Measurements from ENCODE around the gene VASH1.

VASH1 gene

DNA sequence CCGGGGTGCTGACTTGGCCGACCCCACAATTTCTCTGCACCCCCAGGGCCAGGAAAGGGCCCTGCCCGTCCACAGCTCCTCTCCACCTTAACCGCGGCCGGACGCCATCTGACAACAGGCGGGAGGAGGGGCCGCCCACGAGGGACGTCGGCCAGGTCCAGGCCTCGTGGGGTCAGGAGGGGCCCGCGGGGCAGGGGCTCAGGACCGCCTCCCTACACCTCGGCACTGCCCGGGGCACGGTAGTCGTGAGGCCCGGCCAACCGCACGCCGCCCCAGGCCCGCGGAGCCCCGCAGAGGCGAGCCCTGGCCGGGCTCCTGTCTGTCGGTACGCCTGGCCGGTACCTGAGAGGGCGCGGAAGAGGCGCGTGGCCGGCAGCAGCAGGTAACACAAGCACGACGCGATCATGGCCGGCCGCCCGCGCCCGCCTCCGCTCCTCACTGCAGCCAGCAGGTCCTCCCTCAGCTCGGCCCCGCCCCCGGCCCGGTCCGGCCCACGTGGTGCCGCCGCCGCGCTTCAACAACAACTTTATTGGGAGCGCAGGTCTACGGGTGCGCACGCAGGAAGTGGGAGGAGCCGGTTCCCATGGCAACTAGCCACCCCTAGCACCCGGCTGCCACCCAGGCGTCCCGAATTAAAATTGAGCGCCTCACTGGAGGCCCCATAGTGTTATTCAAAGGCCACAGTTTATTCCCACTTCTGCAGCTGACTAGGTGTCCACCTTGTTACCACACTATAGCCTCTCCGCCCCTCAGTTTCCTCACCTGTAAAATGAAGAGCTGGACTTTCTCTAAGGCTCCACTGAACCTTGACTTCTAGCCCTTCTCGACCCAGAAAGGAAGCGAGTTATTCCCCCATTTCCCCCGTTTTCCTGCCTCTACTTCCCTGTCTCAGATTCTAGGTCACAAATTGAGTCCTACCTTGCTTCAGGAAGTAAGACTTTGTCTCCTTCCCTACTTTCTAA is 51.4 kb downstream of the VASH1 start, which contains the start of gene ANGEL1:
ANGEL1 (minus strand) TSS at position 461 of the 962 bp plus-strand sequence; CDS start at position 406, 55 bp downstream.
- Histone ChIP-seq H3K79me2 (ENCODE audit: insufficient read depth, low read length) (peaks cover 6% of the 10 kb centered on the region; the same call in 1 of the 2 replicates), H3K27me3 (ENCODE audit: insufficient read depth, low read length, poor library complexity, severe bottlenecking) (peaks cover 1% of the 10 kb centered on the region), H4K20me1 (ENCODE audit: insufficient read depth, low read length, poor library complexity, severe bottlenecking) (no peaks in the 10 kb centered on the region), H3K9me3 (ENCODE audit: insufficient read depth, low read depth, low read length) (no peaks in the 10 kb centered on the region), H3K36me3 (ENCODE audit: insufficient read depth, low read length) (no peaks in the 10 kb centered on the region), H3F3A (ENCODE audit: low read depth) (no peaks in the 10 kb centered on the region), H3K9ac (ENCODE audit: low read depth, low read length, poor library complexity, severe bottlenecking) (peak within 1 kb of the TSS; percentile 75), H3K9me2 (replicated peaks; ENCODE audit: low read depth, low read length) (no peaks in the 10 kb centered on the region), H3K4me1 (ENCODE audit: insufficient read depth, low read length, poor library complexity, severe bottlenecking) (peaks cover 15% of the 10 kb centered on the region), H3K4me3 (ENCODE audit: low read length, poor library complexity, severe bottlenecking) (peak within 1 kb of the TSS; percentile 75), H2AFZ (ENCODE audit: low read length) (peak within 1 kb of the TSS; percentile 94), H3K4me2 (ENCODE audit: low read depth, low read length, poor library complexity, severe bottlenecking) (peak within 1 kb of the TSS; percentile 84)
- TF ChIP-seq, protein P1, sequence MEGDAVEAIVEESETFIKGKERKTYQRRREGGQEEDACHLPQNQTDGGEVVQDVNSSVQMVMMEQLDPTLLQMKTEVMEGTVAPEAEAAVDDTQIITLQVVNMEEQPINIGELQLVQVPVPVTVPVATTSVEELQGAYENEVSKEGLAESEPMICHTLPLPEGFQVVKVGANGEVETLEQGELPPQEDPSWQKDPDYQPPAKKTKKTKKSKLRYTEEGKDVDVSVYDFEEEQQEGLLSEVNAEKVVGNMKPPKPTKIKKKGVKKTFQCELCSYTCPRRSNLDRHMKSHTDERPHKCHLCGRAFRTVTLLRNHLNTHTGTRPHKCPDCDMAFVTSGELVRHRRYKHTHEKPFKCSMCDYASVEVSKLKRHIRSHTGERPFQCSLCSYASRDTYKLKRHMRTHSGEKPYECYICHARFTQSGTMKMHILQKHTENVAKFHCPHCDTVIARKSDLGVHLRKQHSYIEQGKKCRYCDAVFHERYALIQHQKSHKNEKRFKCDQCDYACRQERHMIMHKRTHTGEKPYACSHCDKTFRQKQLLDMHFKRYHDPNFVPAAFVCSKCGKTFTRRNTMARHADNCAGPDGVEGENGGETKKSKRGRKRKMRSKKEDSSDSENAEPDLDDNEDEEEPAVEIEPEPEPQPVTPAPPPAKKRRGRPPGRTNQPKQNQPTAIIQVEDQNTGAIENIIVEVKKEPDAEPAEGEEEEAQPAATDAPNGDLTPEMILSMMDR (conservative IDR thresholded peaks at IDR 0.05; ENCODE audit: low read length) = no peak
- TF ChIP-seq EZH2phosphoT487 (IDR thresholded peaks at IDR 0.05; ENCODE audit: borderline replicate concordance) = no peak

GRCh38 chr14:76814726-76815645 is 53.7 kb downstream of the VASH1 start:
- H3K36me3 ChIP-seq (ENCODE audit: insufficient read depth, low read length) = no peaks in the 10 kb centered on the region
- H4K20me1 ChIP-seq (ENCODE audit: insufficient read depth, low read length, poor library complexity, severe bottlenecking) = no peaks in the 10 kb centered on the region
- H3K9ac ChIP-seq (ENCODE audit: low read depth, low read length, poor library complexity, severe bottlenecking) = no peak overlapping the region
- H3K4me3 ChIP-seq (ENCODE audit: low read length, poor library complexity, severe bottlenecking) = no peak overlapping the region
- H3K4me1 ChIP-seq (ENCODE audit: insufficient read depth, low read length, poor library complexity, severe bottlenecking) = peaks cover 15% of the 10 kb centered on the region
- H3K79me2 ChIP-seq (ENCODE audit: insufficient read depth, low read length) = peaks cover 6% of the 10 kb centered on the region; the same call in 1 of the 2 replicates
- peaks cover 7% of the 10 kb centered on the region for H3K27me3 ChIP-seq (ENCODE audit: insufficient read depth, low read length, poor library complexity, severe bottlenecking)
- H3K4me2 ChIP-seq (ENCODE audit: low read depth, low read length, poor library complexity, severe bottlenecking) = no peak overlapping the region
- H3F3A ChIP-seq (ENCODE audit: low read depth) = no peaks in the 10 kb centered on the region
- no peak overlapping the region for H2AFZ ChIP-seq (ENCODE audit: low read length)
- TF ChIP-seq, protein P1 (conservative IDR thresholded peaks at IDR 0.05; ENCODE audit: low read length) = no peak
- TF ChIP-seq EZH2phosphoT487 (IDR thresholded peaks at IDR 0.05; ENCODE audit: borderline replicate concordance) = no peak
- H3K9me2 ChIP-seq (replicated peaks; ENCODE audit: low read depth, low read length) = no peaks in the 10 kb centered on the region
- H3K9me3 ChIP-seq (ENCODE audit: insufficient read depth, low read depth, low read length) = no peaks in the 10 kb centered on the region

DNA sequence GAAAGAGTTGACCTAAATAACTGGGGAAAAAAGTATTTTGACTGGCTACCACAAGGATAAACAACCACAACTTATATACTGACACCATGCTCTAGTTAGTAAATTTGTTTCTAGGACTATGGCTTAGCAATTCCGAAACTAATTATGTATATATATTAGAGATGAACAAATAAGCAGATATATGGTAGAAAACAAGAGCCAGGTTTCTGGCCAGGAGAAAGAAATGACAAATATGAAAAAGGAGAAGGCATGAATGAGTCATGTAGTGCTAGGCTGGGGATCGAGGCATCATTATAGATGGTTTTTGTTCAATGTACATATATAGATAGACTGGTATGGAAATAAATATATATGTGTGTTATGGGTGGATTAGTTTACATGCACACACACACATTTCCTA is 59.4 kb downstream of the VASH1 start:
- H3K79me2 ChIP-seq (ENCODE audit: insufficient read depth, low read length) = no peaks in the 10 kb centered on the region
- no peaks in the 10 kb centered on the region for H3F3A ChIP-seq (ENCODE audit: low read depth)
- H3K9me3 ChIP-seq (ENCODE audit: insufficient read depth, low read depth, low read length) = no peaks in the 10 kb centered on the region
- no peak overlapping the region for H3K4me2 ChIP-seq (ENCODE audit: low read depth, low read length, poor library complexity, severe bottlenecking)
- H3K9ac ChIP-seq (ENCODE audit: low read depth, low read length, poor library complexity, severe bottlenecking) = no peak overlapping the region
- H3K9me2 ChIP-seq (replicated peaks; ENCODE audit: low read depth, low read length) = no peaks in the 10 kb centered on the region
- no peak overlapping the region for H2AFZ ChIP-seq (ENCODE audit: low read length)
- no peak overlapping the region for H3K4me3 ChIP-seq (ENCODE audit: low read length, poor library complexity, severe bottlenecking)
- H3K27me3 ChIP-seq (ENCODE audit: insufficient read depth, low read length, poor library complexity, severe bottlenecking) = peaks cover 13% of the 10 kb centered on the region
- no peaks in the 10 kb centered on the region for H4K20me1 ChIP-seq (ENCODE audit: insufficient read depth, low read length, poor library complexity, severe bottlenecking)
- TF ChIP-seq, protein P1 (conservative IDR thresholded peaks at IDR 0.05; ENCODE audit: low read length) = no peak
- TF ChIP-seq EZH2phosphoT487 (IDR thresholded peaks at IDR 0.05; ENCODE audit: borderline replicate concordance) = no peak
- no peaks in the 10 kb centered on the region for H3K4me1 ChIP-seq (ENCODE audit: insufficient read depth, low read length, poor library complexity, severe bottlenecking)
- H3K36me3 ChIP-seq (ENCODE audit: insufficient read depth, low read length) = no peaks in the 10 kb centered on the region
